H1 (cell line): ENCODE results near the gene NF1. TPM values are rescaled to one million over a fixed set of nuclear protein-coding genes. Genes with fewer than 3 reads are reported as not detected.

Experiments used
- E2F6 ChIP-seq: IDR thresholded peaks from 2 replicates; pipeline ENCODE4 v1.6.1; 2012; ENCODE audit warnings: inconsistent platforms
- MAX ChIP-seq: IDR thresholded peaks from 2 replicates; pipeline ENCODE4 v1.6.1; 2012; ENCODE audit warnings: inconsistent platforms
- USF2 ChIP-seq: IDR thresholded peaks from 2 replicates; pipeline ENCODE4 v1.6.1; 2011; ENCODE audit warnings: low read length, improper control_type of control experiment
- polyA plus RNA-seq, 7 experiments: library from polyadenylated mRNA; depleted of rRNA in 3 of 7; stranded (reverse) in 5 of 7; unstranded in 2 of 7; fragments of >200 nt in 5 of 7; fragments of 200-250 nt in 2 of 7; gene quantifications; 1 replicate in 5 of 7; 2 replicates in 1 of 7; 4 replicates in 1 of 7; pipeline versions ENCODE4 v1.2.1 to v1.2.3, GENCODE V29; 2011 to 2013; ENCODE audit warnings: missing spikeins in 2 of 7, mixed read lengths in 2 of 7
- total RNA-seq: library from RNA; stranded (reverse); fragmentation: NEBNext Ultra II Directional; extraction: Animal tissue kit (Norgen Biotek cat#: 25700); gene quantifications from 2 replicates; pipeline ENCODE4 v1.2.1, GENCODE V29; 2021
- TF ChIP-seq, protein P1 (sequence below): fragments of 300-600 bp; sonication (generic); IDR thresholded peaks from 2 replicates; pipeline ENCODE4 v1.7.1; 2012; ENCODE audit warnings: low read length, moderate library complexity, mild to moderate bottlenecking, inconsistent platforms; ENCODE audit not compliant: insufficient replicate concordance

The NF1 gene
- total and polyA plus RNA-seq, 2 of the 8 experiments (the other 6 are each of a cell fraction or from before 2014, with no cell fraction given) = 19.3 to 29.6 TPM

DNA sequence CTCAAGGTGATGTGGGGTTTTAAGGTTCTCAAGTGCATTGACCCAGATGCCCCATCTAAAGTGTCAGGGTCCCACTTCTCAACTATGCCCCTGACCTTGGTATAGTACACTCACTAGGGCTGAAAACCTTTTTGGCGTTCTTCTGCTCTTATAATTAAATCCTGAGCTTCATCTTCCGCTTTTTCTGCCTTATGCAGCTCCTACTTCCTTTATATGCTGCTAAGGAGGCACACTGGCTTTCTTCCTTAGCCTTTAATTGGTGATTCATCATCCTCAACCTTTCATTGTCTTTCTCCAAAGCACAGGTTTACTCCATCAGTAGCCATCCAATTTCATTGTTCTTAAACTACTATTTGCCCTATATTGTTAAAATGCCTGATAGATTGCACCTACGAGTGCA lies 5.3 kb upstream of the NF1 start (continued):
- TF ChIP-seq, protein P1, sequence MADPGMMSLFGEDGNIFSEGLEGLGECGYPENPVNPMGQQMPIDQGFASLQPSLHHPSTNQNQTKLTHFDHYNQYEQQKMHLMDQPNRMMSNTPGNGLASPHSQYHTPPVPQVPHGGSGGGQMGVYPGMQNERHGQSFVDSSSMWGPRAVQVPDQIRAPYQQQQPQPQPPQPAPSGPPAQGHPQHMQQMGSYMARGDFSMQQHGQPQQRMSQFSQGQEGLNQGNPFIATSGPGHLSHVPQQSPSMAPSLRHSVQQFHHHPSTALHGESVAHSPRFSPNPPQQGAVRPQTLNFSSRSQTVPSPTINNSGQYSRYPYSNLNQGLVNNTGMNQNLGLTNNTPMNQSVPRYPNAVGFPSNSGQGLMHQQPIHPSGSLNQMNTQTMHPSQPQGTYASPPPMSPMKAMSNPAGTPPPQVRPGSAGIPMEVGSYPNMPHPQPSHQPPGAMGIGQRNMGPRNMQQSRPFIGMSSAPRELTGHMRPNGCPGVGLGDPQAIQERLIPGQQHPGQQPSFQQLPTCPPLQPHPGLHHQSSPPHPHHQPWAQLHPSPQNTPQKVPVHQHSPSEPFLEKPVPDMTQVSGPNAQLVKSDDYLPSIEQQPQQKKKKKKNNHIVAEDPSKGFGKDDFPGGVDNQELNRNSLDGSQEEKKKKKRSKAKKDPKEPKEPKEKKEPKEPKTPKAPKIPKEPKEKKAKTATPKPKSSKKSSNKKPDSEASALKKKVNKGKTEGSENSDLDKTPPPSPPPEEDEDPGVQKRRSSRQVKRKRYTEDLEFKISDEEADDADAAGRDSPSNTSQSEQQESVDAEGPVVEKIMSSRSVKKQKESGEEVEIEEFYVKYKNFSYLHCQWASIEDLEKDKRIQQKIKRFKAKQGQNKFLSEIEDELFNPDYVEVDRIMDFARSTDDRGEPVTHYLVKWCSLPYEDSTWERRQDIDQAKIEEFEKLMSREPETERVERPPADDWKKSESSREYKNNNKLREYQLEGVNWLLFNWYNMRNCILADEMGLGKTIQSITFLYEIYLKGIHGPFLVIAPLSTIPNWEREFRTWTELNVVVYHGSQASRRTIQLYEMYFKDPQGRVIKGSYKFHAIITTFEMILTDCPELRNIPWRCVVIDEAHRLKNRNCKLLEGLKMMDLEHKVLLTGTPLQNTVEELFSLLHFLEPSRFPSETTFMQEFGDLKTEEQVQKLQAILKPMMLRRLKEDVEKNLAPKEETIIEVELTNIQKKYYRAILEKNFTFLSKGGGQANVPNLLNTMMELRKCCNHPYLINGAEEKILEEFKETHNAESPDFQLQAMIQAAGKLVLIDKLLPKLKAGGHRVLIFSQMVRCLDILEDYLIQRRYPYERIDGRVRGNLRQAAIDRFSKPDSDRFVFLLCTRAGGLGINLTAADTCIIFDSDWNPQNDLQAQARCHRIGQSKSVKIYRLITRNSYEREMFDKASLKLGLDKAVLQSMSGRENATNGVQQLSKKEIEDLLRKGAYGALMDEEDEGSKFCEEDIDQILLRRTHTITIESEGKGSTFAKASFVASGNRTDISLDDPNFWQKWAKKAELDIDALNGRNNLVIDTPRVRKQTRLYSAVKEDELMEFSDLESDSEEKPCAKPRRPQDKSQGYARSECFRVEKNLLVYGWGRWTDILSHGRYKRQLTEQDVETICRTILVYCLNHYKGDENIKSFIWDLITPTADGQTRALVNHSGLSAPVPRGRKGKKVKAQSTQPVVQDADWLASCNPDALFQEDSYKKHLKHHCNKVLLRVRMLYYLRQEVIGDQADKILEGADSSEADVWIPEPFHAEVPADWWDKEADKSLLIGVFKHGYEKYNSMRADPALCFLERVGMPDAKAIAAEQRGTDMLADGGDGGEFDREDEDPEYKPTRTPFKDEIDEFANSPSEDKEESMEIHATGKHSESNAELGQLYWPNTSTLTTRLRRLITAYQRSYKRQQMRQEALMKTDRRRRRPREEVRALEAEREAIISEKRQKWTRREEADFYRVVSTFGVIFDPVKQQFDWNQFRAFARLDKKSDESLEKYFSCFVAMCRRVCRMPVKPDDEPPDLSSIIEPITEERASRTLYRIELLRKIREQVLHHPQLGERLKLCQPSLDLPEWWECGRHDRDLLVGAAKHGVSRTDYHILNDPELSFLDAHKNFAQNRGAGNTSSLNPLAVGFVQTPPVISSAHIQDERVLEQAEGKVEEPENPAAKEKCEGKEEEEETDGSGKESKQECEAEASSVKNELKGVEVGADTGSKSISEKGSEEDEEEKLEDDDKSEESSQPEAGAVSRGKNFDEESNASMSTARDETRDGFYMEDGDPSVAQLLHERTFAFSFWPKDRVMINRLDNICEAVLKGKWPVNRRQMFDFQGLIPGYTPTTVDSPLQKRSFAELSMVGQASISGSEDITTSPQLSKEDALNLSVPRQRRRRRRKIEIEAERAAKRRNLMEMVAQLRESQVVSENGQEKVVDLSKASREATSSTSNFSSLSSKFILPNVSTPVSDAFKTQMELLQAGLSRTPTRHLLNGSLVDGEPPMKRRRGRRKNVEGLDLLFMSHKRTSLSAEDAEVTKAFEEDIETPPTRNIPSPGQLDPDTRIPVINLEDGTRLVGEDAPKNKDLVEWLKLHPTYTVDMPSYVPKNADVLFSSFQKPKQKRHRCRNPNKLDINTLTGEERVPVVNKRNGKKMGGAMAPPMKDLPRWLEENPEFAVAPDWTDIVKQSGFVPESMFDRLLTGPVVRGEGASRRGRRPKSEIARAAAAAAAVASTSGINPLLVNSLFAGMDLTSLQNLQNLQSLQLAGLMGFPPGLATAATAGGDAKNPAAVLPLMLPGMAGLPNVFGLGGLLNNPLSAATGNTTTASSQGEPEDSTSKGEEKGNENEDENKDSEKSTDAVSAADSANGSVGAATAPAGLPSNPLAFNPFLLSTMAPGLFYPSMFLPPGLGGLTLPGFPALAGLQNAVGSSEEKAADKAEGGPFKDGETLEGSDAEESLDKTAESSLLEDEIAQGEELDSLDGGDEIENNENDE = no peak
- TF ChIP-seq USF2 (no peak), MAX (no peak), E2F6 (no peak)
